ENCODE data around the gene BACH1.

BACH1 gene

DNA sequence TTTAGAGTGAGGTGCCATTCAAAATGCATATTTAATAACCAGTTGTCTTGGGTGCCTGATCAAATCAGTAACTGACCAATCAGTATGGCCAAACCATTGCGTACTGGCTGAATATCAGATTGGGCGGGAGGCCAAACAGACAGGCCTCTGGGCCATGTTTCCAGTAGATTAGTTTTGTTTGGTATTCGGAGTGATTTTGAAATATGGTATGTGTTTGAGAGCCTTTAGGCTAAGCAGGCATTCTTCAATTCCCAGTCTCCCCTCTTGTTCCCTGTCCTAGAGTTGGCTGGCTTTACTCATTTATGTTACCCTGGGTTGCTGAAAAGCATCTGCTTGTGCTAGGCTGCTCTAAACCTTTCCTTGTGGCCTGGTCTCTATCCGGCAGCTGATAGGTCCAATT lies 80.1 kb downstream of the BACH1 start:
- in situ Hi-C loops (cut with MboI; ENCODE audit: low pct_unique_long_range_greater_than_20kb, low sequenced_read_pairs, unreplicated experiment), result loop anchor here (10.0 kb wide), 1 partner anchor 214 kb away; no protein-coding TSS in a partner anchor
- DNase-seq (ENCODE audit: low spot score), result no peak
- no peak for TF ChIP-seq CTCF (IDR thresholded peaks at IDR 0.05; ENCODE audit: extremely low read depth, insufficient read depth, missing control alignments)

GRCh38 chr21:29379517-29380054 lies 80.9 kb downstream of the BACH1 start:
- TF ChIP-seq CTCF (IDR thresholded peaks at IDR 0.05; ENCODE audit: extremely low read depth, insufficient read depth, missing control alignments), result no peak
- in situ Hi-C loops (cut with MboI; ENCODE audit: low pct_unique_long_range_greater_than_20kb, low sequenced_read_pairs, unreplicated experiment), result loop anchor here (10.0 kb wide), 1 partner anchor 215 kb away; no protein-coding TSS in a partner anchor

GRCh38 chr21:29382030-29382654 lies 83.4 kb downstream of the BACH1 start:
- DNase-seq (ENCODE audit: low spot score), result no peak
- in situ Hi-C loops (cut with MboI; ENCODE audit: low pct_unique_long_range_greater_than_20kb, low sequenced_read_pairs, unreplicated experiment), result no loop called here
- TF ChIP-seq CTCF (IDR thresholded peaks at IDR 0.05; ENCODE audit: extremely low read depth, insufficient read depth, missing control alignments), result no peak

More at GRCh38 chr21:29379517-29380054, 80.9 kb downstream of the BACH1 start:
- no peak for DNase-seq (ENCODE audit: low spot score)

DNA sequence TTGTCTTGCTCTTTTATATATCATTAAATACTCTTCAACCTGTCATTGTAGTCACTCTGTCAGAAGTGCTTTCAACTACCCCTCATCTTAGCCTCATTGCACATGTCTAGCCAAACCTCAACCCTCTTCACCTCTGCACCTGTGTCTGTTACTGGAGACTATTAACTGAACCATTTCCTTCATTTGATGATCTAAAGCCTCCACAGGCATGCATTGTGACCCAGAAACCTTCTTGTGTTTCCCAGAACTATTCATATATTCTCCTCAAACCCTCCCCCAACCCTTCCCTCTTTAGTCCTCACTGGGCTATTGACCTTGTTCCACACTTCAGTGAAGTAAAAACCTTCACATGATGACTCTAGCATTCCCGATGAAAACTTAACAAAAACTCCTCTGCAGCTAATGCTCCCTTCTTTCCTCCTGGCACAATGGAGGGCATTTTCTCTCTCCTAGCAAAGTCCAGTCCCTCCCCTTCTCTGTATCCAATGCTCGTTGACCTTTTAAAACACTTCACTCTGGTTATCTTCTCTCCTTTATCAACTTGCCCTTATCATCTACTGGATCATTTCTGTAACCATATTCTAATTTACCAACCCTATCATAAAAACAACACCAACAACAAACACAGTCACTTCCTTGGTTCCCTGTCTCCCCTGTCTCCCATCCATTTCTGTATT lies 86.1 kb downstream of the BACH1 start:
- in situ Hi-C loops (cut with MboI; ENCODE audit: low pct_unique_long_range_greater_than_20kb, low sequenced_read_pairs, unreplicated experiment), result no loop called here
- no peak for TF ChIP-seq CTCF (IDR thresholded peaks at IDR 0.05; ENCODE audit: extremely low read depth, insufficient read depth, missing control alignments)
- no peak for DNase-seq (ENCODE audit: low spot score)

GRCh38 chr21:29385934-29386520 lies 87.3 kb downstream of the BACH1 start:
- in situ Hi-C loops (cut with MboI; ENCODE audit: low pct_unique_long_range_greater_than_20kb, low sequenced_read_pairs, unreplicated experiment), result no loop called here
- no peak for DNase-seq (ENCODE audit: low spot score)
- no peak for TF ChIP-seq CTCF (IDR thresholded peaks at IDR 0.05; ENCODE audit: extremely low read depth, insufficient read depth, missing control alignments)

- in situ Hi-C loops (cut with MboI; ENCODE audit: low pct_unique_long_range_greater_than_20kb, low sequenced_read_pairs, unreplicated experiment), result no loop called here
- TF ChIP-seq CTCF (IDR thresholded peaks at IDR 0.05; ENCODE audit: extremely low read depth, insufficient read depth, missing control alignments), result no peak
- no peak for DNase-seq (ENCODE audit: low spot score)
Observed at GRCh38 chr21:29386803-29387202, 88.1 kb downstream of the BACH1 start.
